Keratinocyte (primary cell): Measurements from ENCODE around the gene TRAPPC1. TPM values are rescaled to one million over a fixed set of nuclear protein-coding genes. Genes with fewer than 3 reads are reported as not detected.

Source experiments
- DNase-seq: peaks from one replicate; pipeline ENCODE4 v3.0.0-alpha.2; 2011; ENCODE audit warnings: low read depth, missing footprints, low spot score
- FAIRE-seq: peaks from 2 replicates; lab custom pipeline; 2011; peaks lifted over from hg19 to GRCh38; lab: Jason Lieb, UNC
- H2AFZ ChIP-seq: 2 replicates; pipeline ENCODE4 v1.6.0; 2012; ENCODE audit warnings: low read length, control low read depth, inconsistent platforms; ENCODE audit not compliant: control insufficient read depth
- H3K27ac ChIP-seq: 2 replicates; pipeline ENCODE4 v1.5.1; 2011; ENCODE audit warnings: low read length; ENCODE audit not compliant: control insufficient read depth, insufficient read depth
- H3K27me3 ChIP-seq: 3 replicates; pipeline ENCODE4 v1.6.0; 2011; ENCODE audit warnings: low read length; ENCODE audit not compliant: control insufficient read depth, insufficient read depth; ENCODE audit errors: extremely low read depth
- H3K36me3 ChIP-seq, 2 experiments: 2 replicates in 1 of 2; 3 replicates in 1 of 2; pipeline ENCODE4 v1.5.1; 2011; ENCODE audit warnings: low read length in 2 of 2, mild to moderate bottlenecking in 1 of 2; ENCODE audit not compliant: control insufficient read depth in 2 of 2, insufficient read depth in 2 of 2; ENCODE audit errors: extremely low read depth in 1 of 2
- H3K4me1 ChIP-seq: 3 replicates; pipeline ENCODE4 v1.5.1; 2011; ENCODE audit warnings: low read length; ENCODE audit not compliant: control insufficient read depth, insufficient read depth; ENCODE audit errors: extremely low read depth
- H3K4me2 ChIP-seq: 3 replicates; pipeline ENCODE4 v1.6.0; 2011; ENCODE audit warnings: low read depth, low read length; ENCODE audit not compliant: control insufficient read depth, insufficient read depth; ENCODE audit errors: extremely low read depth
- H3K4me3 ChIP-seq, 3 experiments: fragments of 200-600 bp in 1 of 3; sonication (generic) in 1 of 3; 2 replicates in 2 of 3; 3 replicates in 1 of 3; pipeline ENCODE4 v1.5.1; 2011 to 2016; ENCODE audit warnings: low read length in 3 of 3, mild to moderate bottlenecking in 3 of 3, control low read depth in 2 of 3, inconsistent platforms in 1 of 3, low read depth in 1 of 3, mixed read lengths in 1 of 3, mixed run types in 1 of 3, moderate library complexity in 1 of 3; ENCODE audit not compliant: control insufficient read depth in 2 of 3, insufficient read depth in 2 of 3; ENCODE audit errors: extremely low read depth in 1 of 3
- H3K79me2 ChIP-seq: 2 replicates; pipeline ENCODE4 v1.6.0; 2012; ENCODE audit warnings: low read length; ENCODE audit not compliant: control insufficient read depth, insufficient read depth
- H3K9ac ChIP-seq: 3 replicates; pipeline ENCODE4 v1.6.0; 2011; ENCODE audit warnings: low read length; ENCODE audit not compliant: control insufficient read depth, insufficient read depth; ENCODE audit errors: extremely low read depth
- H3K9me1 ChIP-seq: 3 replicates; pipeline ENCODE4 v1.6.0; 2011; ENCODE audit warnings: low read length; ENCODE audit not compliant: control insufficient read depth, insufficient read depth; ENCODE audit errors: extremely low read depth
- H3K9me3 ChIP-seq: 2 replicates; pipeline ENCODE4 v1.5.1; 2012; ENCODE audit warnings: low read depth, low read length; ENCODE audit not compliant: control insufficient read depth
- H4K20me1 ChIP-seq: 3 replicates; pipeline ENCODE4 v1.6.0; 2011; ENCODE audit warnings: low read length; ENCODE audit not compliant: control insufficient read depth, insufficient read depth; ENCODE audit errors: extremely low read depth
- EZH2 ChIP-seq: IDR thresholded peaks from one replicate; pipeline ENCODE4 v1.6.1; 2012; ENCODE audit warnings: inconsistent platforms, mild to moderate bottlenecking, low read length, moderate library complexity
- dilution Hi-C: fragments of 300-500 bp; cut with MboI; formaldehyde crosslinking; loops from one replicate; pipeline ENCODE4 v1.7.0; 2020; ENCODE audit warnings: low sequenced_read_pairs; ENCODE audit not compliant: extremely low pct_ligation_motif_present
- polyA plus RNA-seq, 5 experiments: library from polyadenylated mRNA; depleted of rRNA in 3 of 5; stranded (reverse) in 3 of 5; stranded (forward) in 1 of 5; unstranded in 1 of 5; fragments of >200 nt; gene quantifications; 1 replicate in 1 of 5; 2 replicates in 3 of 5; 3 replicates in 1 of 5; pipeline versions ENCODE4 v1.2.1 to v1.2.3, GENCODE V29; 2011 to 2012; ENCODE audit warnings: missing spikeins in 2 of 5, low read depth in 1 of 5, low replicate concordance in 1 of 5
- TF ChIP-seq, protein P1 (sequence below), 3 experiments: IDR thresholded peaks in 1 of 3; conservative IDR thresholded peaks in 1 of 3; optimal IDR thresholded peaks in 1 of 3; 2 replicates in 2 of 3; 3 replicates in 1 of 3; pipeline versions ENCODE3 to v1.5.1; 2011; ENCODE audit warnings: low read length in 3 of 3, mild to moderate bottlenecking in 3 of 3, moderate library complexity in 2 of 3, control low read depth in 1 of 3, inconsistent platforms in 1 of 3; ENCODE audit not compliant: insufficient read depth in 2 of 3; ENCODE audit errors: extremely low read depth in 1 of 3

The TRAPPC1 gene
- polyA plus RNA-seq, 1 donor (not counting 4 experiments of a cell fraction or from before 2014, with no cell fraction given) = 128 TPM

DNA sequence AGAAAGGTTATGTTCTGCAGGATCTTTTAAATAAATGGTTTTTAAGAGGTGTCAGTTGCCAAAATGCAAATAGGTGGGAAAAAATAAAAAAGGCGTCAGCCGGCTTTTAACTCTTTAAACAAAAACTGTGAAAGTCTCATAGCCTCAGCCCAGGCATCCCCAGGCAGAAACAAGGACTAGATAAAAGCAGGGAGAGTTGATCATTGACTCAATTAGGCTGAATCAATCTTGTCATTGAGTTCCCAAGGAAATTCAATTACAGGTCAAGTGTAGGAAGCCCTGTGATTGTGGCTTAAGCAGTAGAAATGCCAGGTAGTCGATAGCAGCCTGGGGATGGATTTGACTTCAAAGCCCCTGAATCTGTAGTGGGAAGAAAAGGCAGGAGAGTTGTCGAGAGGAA is 39.9 kb upstream of the TRAPPC1 start:
- dilution Hi-C loops = no loop called here
- Histone ChIP-seq H3K27ac (no peak overlapping the region), H2AFZ (no peak overlapping the region), H3K9me3 (peaks cover 3% of the 10 kb centered on the region), H3K4me1 (no peaks in the 10 kb centered on the region), H3K9ac (no peak overlapping the region), H3K4me2 (no peak overlapping the region), H3K36me3 (no peaks in the 10 kb centered on the region), H4K20me1 (no peaks in the 10 kb centered on the region), H3K9me1 (no peaks in the 10 kb centered on the region), H3K79me2 (no peaks in the 10 kb centered on the region), H3K27me3 (no peaks in the 10 kb centered on the region), H3K4me3 (no peak overlapping the region)
- FAIRE-seq = no peak
- no peak for TF ChIP-seq EZH2
- TF ChIP-seq, protein P1, sequence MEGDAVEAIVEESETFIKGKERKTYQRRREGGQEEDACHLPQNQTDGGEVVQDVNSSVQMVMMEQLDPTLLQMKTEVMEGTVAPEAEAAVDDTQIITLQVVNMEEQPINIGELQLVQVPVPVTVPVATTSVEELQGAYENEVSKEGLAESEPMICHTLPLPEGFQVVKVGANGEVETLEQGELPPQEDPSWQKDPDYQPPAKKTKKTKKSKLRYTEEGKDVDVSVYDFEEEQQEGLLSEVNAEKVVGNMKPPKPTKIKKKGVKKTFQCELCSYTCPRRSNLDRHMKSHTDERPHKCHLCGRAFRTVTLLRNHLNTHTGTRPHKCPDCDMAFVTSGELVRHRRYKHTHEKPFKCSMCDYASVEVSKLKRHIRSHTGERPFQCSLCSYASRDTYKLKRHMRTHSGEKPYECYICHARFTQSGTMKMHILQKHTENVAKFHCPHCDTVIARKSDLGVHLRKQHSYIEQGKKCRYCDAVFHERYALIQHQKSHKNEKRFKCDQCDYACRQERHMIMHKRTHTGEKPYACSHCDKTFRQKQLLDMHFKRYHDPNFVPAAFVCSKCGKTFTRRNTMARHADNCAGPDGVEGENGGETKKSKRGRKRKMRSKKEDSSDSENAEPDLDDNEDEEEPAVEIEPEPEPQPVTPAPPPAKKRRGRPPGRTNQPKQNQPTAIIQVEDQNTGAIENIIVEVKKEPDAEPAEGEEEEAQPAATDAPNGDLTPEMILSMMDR (optimal IDR thresholded peaks at IDR 0.05 in 1 of 3, IDR thresholded peaks at IDR 0.05 in 1 of 3, conservative IDR thresholded peaks at IDR 0.05 in 1 of 3; ENCODE audit: extremely low read depth in 1 of 3, insufficient read depth in 2 of 3, low read length in 3 of 3) = no peak
- DNase-seq = no peak

DNA sequence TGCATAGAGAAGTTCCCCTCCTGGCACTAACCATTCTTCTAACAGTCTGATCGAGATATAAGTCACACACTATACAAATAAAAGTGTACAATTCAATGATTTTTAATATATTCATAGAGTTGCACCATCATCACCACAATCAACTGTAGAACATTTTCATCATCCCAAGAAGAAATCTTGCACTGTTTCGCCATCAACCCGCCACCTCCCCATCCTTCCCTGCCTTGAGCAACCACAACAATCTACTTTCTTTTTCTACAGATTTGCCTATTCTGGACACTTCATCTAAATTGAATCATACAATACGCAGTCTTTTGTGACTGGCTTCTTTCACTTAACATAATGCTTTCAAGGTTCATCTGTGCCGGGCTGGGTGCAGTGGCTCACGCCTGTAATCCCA is 37.7 kb upstream of the TRAPPC1 start:
- Histone ChIP-seq H3K4me2 (no peak overlapping the region), H3K27ac (no peak overlapping the region), H3K36me3 (no peaks in the 10 kb centered on the region), H4K20me1 (no peaks in the 10 kb centered on the region), H3K27me3 (no peaks in the 10 kb centered on the region), H3K9me3 (no peaks in the 10 kb centered on the region), H3K4me1 (no peaks in the 10 kb centered on the region), H2AFZ (no peak overlapping the region), H3K9me1 (no peaks in the 10 kb centered on the region), H3K9ac (no peak overlapping the region), H3K79me2 (no peaks in the 10 kb centered on the region), H3K4me3 (no peak overlapping the region)
- FAIRE-seq (no peak), DNase-seq (no peak)
- dilution Hi-C loops = no loop called here
- TF ChIP-seq EZH2 = no peak
- TF ChIP-seq, protein P1 (optimal IDR thresholded peaks at IDR 0.05 in 1 of 3, IDR thresholded peaks at IDR 0.05 in 1 of 3, conservative IDR thresholded peaks at IDR 0.05 in 1 of 3; ENCODE audit: extremely low read depth in 1 of 3, insufficient read depth in 2 of 3, low read length in 3 of 3) = no peak
